EH (cell line): ENCODE measurements around the gene TRPC4AP.

Source experiments
- DNase-seq: peaks from one replicate; pipeline ENCODE4 v3.0.0-alpha.2; 2015; ENCODE audit warnings: low read depth

The TRPC4AP gene

DNA sequence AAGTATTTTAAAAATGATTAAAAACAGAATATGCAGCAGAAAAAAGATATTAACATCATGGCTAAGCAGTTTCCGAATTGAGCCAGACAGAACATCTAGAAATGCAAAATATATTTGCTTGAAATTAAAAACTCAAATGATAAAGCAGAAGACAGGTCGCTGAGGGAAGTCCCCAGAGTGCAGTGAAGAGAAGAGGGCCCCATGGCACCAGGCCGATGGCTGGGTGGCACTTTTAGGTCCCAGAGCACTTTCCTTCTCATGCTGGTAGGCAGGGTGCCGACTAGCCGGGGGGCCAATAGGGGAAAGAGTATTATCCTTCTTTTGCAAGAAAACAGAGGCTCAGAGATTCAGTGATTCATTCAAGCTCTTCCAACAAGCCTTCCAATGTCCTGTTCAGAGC, 78.1 kb downstream of the TRPC4AP start:
- DNase-seq = no peak

DNA sequence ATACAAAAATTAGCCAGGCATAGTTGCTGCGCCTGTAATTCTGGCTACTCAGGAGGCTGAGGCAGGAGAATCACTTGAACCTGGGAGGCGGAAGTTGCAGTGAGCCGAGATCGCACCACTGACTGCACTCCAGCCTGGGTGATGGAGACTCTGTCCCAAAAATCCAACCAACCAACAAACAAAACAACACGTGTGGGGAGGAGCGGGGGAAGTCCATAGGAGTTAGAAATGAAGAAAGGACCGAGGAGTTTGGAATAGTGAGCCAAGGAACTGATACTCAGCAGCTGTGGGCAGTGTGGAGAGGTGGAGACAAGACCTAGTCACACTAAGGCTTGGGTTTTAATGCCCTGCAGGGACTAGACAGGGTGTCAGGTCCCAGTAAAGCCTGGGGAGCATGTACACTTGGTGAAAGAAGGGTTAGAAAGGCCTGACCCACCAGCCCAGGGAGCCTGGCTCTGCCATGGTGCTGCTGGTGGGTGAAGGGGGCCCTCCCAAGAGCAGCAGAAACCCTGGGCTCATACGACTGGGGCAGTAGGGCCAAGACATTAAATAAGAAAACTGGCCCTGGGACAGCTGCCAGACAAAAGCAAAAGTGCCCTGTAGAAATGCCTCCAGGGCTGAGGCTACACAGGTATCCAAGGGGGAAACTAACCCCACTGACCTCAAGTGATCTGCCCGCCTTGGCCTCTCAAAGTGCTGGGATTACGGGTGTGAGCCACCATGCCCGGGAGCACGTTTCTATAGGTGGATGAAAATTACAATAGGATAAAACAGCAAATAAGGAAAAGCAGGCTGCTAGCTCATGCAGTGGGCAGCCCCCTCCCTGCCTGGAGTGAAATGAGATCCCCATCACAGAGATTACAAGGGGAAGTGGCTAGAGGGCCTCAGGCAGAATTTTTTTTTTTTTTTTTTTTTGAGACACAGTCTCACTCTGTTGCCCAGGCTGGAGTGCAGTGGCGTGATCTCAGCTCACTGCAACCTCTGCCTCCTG, 78.9 kb downstream of the TRPC4AP start:
- DNase-seq = no peak

DNA sequence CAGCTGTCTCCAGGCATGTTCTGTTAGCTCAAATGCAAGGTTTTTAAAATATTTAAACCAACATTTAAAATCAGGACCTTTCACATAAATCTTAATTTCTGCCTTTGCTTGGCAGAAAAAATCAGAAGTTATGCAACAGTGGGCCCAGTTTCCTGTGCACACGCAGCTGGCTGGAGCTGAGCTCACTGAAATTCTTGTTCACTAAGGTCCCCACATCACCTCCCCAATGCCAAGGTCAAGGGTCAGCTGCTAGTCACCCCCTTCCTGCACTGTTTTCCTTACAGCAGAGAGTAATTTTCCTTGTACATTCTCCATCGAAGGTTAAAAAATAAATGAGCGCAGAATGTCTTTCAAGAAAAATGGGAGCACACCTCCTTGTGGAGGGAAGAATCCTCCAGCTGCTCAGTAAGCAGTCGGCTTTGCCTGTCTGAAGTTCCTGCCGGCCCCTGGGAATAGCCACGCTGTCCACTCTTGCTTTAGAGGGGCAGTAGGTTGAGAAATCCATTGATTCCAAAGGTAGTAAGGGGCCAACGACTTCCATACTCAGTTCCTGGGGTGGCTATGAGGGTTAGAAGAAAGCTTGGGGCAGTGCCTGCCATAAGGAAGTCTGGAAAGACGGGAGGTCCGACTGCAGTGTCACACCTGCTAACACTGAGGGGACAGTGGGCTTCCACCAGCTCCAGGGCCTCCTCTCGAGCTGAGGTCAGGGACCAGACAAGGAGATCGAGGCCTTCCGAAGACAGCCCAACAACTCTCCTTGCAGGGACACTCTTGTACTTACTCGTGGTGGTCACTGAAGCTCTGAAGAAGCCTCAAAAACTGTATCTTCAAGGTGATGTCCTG, 80.2 kb downstream of the TRPC4AP start:
- no peak for DNase-seq

DNA sequence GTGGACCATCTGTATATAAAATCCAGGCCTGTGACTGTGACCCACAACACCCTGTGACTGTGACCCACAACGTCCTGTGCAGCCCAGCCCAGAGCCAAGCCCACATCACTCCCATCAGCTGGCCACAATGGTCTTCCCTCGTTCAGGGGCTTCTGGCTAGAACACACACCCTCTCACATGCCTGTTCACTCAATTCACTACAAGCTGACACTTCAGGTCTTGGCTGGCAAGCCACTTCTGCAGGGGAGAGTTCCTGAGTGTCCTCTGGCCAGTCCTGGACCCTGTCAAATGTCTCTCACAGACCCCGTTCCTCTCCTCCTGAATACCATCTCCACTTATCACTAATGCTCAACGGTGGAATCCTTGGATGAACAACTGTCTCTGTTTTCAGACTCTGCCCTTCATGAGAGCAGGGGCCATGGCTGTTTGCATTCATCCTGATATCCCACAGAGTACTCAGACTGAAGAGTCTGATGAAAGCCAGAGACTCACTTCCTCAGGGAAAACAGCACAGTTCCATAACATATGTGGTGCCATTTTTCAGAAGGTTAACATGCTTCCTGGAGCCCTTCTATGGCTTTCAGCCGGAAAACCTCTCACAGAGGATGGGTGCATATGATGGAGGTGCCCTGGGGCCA, 80.9 kb downstream of the TRPC4AP start:
- no peak for DNase-seq

DNA sequence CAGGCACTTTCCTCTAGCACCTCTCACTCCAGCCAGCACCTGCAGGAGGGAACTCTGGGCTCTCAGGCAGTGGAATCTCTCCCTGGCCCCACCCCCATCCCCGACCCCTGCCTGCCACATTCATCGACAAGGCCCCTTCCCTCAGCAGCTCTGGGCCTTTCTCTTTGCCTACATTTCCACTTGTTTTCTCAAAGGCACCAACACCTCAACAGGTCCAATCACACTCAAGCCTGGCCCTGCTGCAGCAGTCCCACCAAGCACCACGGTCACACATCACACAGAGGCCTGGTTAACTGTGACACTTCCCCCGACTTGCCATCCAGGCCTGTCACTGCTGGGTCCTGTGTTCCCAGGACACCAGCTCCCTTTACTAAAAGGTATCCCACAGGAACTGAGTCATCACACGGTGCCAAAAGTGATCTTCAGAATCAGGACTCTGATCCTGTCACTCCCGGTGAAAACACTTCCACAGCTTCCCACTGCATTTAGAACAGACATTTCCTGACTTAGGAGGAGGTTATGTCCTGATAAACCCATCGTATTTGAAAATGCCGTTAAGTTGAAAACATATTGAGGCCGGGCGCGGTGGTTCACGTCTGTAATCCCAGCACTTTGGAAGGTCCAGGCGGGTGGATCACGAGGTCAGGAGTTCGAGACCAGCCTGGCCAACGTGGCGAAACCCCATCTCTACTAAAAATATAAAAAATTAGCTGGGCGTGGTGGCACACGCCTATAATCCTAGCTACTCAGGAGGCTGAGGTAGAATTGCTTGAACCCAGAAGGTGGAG, 82.0 kb downstream of the TRPC4AP start:
- DNase-seq = no peak

DNA sequence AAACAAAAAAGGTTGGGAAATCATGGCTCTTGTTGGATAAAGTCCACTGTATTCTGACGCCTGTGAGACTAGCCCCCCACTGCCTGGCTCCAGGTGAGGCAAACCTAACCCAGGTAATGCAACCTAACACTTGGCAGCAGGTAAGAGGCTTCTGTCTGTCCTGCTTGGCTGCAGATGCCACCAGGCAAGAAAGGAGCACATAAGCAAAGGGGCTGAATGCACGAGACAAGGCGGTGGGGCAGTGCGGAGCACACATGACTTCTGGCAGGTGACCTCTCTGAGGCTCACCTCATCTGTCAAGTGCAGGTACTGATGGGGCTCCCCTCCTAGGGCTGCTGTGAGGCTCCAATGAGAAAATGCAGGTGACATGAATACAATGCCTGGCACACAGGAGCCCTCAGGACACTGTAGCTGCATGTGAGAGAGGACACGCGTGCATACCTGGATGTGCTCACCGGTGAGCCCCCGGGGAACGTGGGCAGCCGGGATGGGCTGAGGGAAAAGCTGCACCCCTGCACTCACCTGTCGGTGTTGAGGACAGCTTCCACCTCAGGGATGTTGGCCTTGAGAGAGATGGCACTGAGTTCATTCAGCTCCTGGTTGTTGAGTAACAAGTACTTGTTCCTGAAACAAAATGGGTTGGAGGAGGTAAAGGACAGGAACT, 82.8 kb downstream of the TRPC4AP start:
- no peak for DNase-seq

DNA sequence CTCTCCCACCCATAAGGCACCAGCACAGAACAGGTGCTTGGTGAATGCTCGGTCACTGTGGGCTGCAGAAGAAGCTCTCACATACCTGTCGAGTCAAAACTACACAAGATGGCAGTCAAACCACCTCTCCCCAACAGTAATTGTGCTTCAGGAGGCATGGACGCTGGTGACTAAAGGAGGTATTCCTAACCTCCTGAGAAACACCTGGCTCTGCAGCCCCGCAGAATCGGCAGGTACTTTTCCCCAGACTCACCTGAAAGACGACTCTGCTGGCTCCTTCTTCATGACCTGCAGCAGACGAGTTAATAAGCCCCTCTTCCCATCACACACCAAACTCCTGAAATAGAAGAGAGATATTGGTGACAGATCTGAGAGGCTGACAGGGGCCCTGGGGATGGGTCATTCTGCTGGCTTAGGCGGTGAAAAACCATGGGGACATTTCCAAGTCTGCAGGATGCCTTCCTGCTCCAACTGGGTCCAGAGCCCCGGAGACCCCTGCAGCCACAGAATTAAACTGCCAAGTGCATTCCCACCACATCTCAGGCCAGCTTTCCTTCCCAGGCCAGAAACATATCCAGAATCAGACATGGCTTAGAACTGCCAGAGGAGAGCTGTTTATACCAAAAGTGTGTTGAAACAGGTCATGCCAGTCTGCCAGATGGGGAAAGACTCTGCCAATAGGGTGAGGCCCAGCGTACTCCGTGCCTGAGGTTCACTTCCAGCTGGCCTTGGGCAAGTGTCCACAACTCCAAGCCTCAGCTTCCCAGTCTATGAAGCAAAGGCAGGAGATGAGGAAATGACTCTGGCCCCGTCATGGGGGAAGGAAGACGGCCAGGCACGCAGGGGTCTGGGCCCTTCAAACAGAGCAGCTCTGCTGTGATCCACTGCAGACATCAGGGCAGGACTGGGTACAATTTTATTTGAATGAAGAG, 83.9 kb downstream of the TRPC4AP start:
- no peak for DNase-seq

DNA sequence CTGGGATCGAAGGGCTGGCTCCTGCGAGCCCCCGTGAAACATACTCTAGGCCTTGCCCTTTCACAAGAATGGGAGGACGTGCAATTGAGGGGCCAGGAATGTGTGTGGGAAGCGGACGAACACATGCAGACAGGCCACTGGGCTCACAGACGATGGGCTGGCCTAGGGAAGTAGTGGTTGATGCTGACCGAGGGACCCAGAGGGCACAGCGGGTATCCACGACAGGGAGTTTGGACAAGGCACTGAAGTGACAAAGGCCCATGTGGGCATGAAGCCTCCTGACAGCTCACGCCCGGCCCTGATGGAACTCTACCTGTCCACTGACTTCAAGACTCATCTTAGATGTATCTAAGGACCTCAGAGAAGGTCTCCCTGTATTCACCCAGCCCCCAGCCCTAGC, 84.7 kb downstream of the TRPC4AP start:
- no peak for DNase-seq

DNA sequence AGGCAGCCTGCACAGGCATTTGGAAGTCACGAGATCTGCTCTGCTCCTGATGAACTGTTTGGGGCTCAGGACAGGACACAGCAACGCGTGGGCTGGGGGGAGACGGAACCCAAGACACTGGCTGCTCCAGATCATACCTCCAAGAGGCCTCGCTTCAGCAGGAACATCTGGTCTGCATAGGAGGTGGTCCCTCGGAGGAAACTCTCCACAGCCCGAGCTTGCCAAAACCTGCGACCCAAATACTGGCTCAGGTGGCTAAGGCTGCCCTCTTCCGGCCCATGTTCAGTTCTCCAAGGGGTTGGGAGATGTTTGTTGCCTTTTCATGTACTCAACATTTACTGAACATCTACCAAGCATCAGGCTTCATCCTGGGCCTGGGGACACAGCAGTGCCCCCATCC, 85.2 kb downstream of the TRPC4AP start:
- no peak for DNase-seq

DNA sequence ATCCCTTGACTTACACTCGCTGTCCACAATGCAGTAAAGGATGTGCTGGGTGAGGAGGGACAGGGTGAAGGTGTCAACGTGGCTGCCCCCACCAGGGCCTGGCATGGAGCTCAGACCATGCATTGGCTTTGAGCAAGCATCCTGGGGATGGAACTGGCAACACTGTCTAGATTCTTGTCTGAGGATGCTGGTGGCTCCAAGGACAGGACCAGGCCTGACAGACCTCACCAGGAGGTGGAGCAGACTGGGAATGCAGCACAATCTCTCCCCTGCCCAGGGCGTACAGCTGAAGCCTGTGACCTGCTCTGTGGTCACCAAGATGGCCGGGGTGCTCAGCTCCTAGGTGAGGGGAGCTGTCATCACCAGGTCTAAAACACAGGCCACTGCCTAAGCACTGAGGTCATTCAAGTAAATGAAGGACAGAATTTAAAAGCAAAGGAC, 86.1 kb downstream of the TRPC4AP start:
- DNase-seq = no peak

DNA sequence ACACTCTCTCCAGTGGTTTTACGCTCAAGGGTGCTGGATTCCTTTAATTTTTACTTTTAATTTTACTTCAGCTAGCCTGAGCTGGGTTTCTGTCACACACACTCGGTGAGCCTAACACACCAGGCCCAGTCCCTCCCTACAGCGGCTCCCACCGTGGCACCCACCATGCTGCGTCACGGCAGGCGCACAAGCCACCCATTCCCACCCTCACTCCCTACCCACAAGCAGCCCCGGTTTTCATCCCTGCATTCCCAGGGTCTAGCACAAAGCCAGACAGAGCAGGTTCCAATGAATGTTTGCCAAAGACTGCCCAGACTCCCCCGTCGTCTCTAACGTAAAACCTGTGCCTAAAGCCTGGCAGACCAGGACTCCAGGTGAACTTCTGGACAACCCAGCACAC, 86.6 kb downstream of the TRPC4AP start:
- DNase-seq = no peak

DNA sequence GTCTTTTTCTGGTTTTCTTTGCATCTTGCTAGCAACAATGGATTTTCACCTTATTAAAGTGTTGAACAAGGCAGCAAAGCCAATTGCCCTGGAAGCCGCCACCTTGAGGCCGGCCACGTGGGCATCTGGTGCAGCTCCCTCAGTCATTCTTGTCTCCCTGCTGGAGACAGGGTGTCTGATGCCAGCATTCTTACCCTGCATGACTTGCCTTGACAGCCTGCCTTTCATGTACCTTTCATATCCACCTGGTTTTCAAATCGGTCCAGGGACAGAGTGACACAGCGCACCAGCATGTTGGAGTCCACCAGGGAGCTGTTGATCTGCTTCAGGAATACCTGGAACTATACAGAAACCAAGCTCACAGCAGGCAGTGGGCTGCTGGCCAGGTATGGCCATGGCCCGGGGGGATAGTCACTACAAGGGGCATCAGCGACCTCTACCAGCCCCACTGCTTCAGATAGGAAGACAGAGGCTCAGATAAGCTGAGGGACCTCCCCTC, 87.1 kb downstream of the TRPC4AP start:
- no peak for DNase-seq

DNA sequence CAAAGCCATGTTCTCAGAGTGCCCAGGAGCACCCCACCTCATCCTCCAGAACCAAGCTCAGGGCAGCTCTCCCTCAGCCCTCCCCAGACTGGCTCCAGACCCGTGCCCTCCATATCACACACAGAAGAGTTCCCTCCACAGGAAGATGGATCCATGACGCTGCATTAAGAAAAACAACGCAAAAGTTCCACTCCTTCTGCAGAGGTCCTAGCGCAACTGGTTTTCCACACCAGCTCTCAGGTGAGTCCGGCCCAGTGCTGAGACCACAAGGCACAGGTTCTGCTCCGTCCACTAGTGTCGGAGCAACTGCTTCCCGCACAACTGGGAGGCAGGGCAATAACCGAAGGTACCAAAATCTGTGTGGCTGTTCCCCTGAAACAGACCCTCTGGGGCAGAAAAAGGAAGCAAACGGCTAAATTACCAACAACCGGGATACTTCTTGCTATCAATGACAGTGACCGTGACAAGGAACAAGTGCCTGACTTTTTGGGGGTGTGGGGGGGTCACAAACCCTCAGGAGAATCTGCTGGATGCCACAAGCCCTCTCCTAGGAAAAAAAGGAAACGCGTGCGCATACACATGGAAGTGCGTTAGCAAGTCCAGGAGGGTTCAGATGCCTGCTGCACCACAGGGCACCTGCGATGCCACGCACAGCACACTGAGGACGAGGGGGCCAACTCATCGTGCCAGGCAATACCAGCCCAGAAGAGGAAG, 87.7 kb downstream of the TRPC4AP start:
- DNase-seq = no peak

DNA sequence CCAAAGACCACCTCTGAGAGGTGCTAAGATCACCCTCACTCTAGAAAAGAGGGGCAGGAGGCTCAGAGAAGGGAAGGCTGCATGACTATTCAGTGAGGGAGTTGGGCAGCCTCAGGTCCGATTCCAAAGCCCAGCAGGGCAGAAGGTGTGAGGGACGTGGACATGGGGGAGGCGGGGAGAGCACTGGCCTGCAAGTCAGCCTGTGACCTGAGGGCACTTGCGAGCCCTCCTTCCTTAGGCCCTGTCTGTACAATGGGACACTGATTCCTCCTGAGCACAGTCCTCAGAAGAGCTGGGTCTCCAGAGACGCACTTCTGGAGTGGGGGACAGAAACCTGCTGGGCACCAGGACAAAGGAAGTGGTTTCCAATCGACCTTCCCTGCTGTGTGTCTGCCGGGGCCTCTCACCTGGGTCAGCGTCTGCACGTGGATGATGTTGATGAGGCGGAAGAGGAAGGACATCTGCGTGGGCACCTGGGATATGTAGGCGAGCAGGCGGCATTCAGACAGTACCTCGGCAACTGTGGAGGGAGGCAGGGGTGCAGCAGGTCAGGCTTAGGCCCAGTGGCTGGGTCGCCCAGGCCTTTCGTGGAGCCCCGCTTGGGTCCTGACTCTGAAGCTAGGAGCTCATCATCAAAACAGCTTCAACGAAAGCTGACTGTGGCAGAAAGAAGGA, 88.4 kb downstream of the TRPC4AP start:
- DNase-seq = no peak

DNA sequence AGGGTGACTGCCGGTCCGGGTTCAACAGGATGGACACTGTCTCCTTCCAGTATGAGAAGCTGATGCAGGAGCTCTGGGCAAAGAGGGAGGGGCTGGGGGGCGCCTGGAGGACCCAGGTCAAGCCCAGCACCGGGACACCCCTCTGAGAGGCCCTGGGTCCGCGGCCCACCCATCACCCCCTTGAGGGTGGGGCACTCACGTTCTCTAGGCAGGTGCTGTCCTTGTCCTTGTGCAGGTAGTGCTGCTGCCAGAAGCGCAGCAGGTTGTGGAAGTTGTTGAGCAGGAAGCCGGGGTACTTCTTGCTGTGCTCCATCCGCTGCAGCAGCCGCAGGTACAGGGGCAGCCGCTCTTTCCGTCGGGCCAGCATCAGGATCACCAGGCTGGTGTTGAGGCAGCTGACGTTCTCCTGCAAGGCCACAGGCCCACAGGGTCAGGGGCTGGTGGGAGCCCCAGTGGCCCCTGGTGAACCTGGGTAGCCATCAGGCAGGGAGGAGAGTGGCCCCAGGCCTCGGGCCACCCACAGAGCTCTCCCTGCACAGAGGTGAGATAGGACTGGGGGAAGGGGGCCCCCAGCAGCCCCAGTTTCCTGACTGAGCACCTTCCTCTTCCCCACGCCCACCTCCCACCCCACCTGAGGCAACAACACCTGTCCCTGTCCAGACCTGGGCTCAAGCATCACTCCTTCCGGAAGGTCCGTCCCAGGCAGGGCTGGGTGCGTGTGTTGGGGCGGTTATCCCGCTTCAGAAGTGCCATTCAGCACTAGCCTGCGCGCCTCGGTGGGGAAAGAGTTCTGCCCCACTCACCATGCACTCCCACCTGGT, 89.2 kb downstream of the TRPC4AP start:
- DNase-seq = no peak

DNA sequence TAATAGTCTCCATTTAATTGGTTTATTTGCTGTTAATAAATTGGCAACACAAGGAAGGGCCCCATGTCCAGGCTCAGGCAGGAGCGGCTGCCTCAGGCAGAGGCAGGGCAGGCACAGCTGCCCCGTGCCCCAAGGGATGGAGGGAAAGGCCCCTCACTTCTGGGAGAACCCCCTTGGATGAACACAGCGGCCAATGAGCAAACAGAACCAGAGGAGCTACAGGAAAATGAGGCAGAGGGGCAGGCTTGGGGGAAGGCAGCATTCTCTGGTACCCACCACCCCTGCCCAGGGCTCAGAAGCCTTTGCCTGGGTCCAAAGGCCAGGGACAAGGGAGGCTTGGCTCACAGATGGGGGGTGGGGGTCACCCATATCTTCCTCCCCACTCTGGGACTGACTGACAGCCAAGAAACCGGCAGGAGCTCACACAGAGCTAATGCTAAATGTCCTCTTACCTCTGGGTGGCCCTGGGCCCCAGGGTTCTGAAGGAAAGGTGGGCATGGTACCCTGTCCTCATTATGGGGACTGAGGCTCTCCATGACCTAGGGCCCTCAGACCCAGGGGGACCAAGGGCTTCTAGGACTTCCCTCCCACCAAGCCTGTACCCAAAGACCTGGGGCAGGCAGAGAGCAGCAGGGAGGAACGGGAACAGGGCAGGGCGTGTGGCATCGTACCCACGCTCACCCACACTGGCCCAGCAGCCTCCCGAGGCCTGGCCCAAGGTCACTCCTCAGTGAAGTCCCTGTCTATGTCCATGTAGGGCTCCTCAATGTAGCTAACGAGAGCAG, 90.0 kb downstream of the TRPC4AP start:
- no peak for DNase-seq
